GM12892 (cell line): ENCODE results near the gene ACSM3.

Source experiments
- POLR2A ChIP-seq: IDR thresholded peaks from 2 replicates; pipeline ENCODE4 v1.6.1; 2011; ENCODE audit warnings: low read depth, low read length, control low read depth
- POLR2AphosphoS5 ChIP-seq: IDR thresholded peaks from 2 replicates; pipeline ENCODE4 v1.6.1; 2011; ENCODE audit warnings: low read depth, low read length, control low read depth
- TAF1 ChIP-seq: IDR thresholded peaks from 2 replicates; pipeline ENCODE4 v1.6.1; 2011; ENCODE audit warnings: low read depth, mild to moderate bottlenecking, control low read depth, low read length, borderline replicate concordance

DNA sequence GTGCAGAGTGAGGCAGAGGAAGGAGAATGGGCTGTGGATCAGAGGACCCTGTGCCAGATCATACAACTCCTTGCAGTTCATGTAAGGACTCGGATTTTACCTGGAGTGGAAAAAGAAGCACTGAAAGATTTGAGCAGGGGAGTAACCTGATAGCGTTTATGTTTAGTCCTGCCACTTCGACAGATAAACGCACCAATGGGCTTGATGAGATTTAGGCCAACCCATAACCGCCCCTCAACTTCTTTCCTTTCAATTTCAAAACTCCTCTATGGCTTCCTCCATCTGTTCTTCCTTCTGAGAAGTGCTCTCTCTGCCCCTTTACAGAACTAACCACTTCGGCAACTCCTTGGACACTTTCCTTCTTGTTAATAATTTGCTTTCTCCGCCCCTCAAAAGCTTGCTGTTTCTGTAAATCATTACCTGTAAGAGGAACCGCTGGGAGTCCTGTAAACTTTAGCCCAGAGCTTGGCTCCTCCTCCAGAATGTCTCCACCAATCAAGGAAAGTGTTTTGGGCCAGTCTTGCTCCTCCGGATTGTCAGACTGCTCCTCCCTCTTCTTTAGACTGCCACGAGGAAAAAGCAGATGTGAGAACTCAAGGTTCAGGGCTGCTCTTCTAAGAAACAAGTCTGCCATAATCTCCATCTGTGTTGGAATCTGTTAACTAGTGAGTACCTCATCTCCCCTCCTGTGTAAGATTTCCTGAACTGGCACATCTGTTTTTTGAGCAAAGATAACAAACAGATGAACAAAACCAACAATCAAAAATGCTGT lies at the start of gene ACSM3:
- TF ChIP-seq POLR2AphosphoS5 (no peak), POLR2A (peak; percentile 39; the same call in 1 of the 2 replicates), TAF1 (no peak)
